NCI-H345 treated with DMSO at 0.1 percent for 48 hours (cell line): ENCODE measurements around the gene VPS37D.
"Not testable (repeated sequence)": the region's sequence is repeated elsewhere in the genome, so short reads cannot be mapped to it uniquely, and the experiment has no call there.

Experiments
- DNase-seq: peaks from one replicate; lab custom pipeline; 2025; ENCODE audit not compliant: unreplicated experiment; lab: John Stamatoyannopoulos, UW

The VPS37D gene

DNA sequence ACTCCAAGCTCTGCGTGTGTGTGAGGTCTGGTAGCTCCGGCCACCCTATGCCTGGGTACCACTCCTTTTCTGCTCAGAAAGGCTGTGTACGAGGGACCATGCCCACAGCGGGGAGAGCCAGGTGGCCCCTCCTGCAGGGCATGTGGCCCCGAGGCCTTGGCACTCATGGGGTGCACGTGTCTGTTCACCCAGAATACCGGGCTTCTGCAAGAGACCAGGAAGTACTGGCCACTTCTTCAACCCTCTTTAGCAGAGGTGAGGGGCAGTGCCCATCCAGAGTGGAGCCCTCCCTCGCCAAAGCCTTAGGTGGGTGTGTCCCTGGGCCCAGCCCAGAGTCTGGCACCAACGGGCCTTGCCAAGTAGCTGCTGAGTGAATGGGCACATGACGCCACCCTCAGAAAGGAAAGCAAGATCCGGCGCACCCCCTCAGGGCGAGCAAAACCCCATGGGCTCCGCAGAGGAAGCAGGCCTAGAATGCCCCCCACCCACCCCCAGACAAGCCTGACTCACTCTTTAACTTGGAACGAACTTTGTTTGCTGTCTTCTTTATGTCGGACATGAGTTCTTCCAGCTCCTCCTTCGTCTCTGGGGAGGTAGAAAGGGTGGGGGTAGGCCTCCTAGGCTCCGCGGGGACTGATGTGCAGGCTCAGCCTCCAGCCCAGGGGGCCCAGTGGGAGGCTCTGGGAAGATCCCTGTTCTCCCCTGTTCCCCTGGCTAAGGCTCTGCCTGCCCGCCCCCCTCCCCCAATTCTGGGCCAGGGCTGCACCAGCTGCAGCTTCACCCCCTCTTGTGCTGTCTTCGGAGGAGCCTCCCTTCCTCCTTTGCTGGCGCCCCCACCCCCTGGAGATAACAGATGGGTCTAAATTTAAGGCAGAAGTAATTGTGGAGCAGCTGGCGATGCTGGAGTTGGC, 37.3 kb downstream of the VPS37D start:
- no peak for DNase-seq

DNA sequence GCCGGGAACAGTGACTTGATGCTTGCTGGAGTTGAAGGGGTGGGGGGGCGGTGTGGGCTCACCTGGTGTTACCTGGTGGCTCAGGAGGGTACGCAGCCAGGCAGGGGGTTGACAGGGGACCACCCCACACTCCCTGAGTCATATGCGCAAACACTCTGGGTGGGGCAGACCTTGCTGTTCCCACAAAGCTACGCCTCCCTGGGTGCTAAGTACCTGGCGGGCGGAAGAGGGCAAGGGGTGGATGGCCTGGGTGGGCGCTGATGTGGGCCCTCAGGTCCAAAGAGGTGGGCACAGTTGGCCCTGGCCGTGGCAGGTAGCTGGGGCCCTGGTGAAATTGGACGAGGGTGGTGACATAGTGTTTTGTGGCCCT, 37.9 kb downstream of the VPS37D start:
- DNase-seq, result no peak

GRCh38 chr7:73706126-73707044, 38.8 kb downstream of the VPS37D start:
- no peak for DNase-seq

- DNase-seq, result peak; percentile 24
Observed at GRCh38 chr7:73707045-73707631, 39.5 kb downstream of the VPS37D start.

GRCh38 chr7:73708961-73709549, 41.4 kb downstream of the VPS37D start:
- DNase-seq, result no peak

DNA sequence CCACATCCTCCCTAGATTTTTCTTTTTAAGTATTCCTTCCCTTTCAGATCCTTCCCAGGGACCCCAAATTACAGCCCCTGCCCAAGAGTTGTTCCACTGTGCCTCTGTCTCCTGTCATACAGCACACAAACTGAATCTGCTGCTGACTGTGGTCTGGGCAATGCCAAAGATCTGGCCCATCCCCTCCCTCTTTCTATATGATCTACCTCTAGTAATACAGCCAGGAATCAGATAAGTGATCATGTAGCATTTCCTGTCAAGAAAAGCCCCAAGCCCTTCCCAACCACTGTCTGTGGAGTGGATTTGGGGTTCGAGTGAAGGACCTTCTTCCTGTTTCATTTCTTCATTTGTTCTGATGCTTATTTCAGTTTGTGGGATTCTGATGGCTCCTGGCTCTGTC, 45.1 kb downstream of the VPS37D start:
- no peak for DNase-seq

- DNase-seq, result not testable (repeated sequence)
Observed at GRCh38 chr7:73713319-73713718, 45.7 kb downstream of the VPS37D start.

- peak; percentile 72 for DNase-seq
Observed at GRCh38 chr7:73715648-73716317, 48.2 kb downstream of the VPS37D start.

- no peak for DNase-seq
Observed at GRCh38 chr7:73716318-73716890, 48.8 kb downstream of the VPS37D start.

- DNase-seq, result no peak
Observed at GRCh38 chr7:73717025-73717807, 49.6 kb downstream of the VPS37D start.

DNA sequence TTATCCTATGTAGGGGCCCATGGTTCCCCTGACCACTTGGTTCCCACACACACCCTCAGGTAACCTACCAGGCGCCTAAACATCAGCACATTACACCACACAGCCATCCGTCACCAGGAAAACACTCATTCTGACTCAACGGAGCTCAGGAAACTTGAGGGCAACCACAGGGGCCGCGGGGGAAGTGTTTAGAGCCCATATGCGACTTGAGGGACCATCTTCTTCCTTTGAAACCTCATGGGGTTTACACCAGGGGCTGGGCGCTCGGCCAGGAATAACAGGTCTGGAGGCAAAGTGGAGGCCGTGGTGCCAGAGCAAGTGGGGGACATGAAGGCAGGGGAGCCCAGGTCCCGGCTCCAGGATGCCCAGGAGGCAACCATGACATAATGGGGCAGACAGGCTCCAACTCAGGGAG, 50.4 kb downstream of the VPS37D start:
- DNase-seq, result no peak

DNA sequence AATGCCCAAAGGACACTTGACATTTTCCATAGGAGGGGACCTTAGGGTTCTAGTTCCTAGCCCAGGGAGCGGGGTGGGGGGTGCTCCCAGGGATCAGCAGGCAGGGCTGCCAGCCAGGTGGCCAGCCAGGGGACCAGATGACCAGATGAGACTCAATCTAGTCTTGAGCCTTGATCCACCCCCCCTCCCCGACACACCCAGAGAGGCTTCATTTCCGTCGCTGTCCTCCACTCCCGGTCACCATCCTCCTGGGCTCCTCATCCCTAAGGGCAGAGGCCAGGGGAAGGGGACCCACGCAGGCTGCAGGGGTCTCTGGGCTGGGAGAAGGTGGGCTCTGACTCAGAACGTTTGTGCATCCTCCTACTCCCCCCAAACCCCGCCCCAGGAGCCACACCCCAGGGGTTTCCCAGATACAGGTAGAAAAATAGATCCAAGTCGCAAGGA, 50.8 kb downstream of the VPS37D start:
- DNase-seq, result no peak

GRCh38 chr7:73718905-73719805, 51.5 kb downstream of the VPS37D start, which contains the start of gene STX1A:
TSS of gene STX1A (minus strand) at chr7:73719669. CDS start at chr7:73719631, 38 bp downstream.
- DNase-seq, result peak; percentile 26

DNA sequence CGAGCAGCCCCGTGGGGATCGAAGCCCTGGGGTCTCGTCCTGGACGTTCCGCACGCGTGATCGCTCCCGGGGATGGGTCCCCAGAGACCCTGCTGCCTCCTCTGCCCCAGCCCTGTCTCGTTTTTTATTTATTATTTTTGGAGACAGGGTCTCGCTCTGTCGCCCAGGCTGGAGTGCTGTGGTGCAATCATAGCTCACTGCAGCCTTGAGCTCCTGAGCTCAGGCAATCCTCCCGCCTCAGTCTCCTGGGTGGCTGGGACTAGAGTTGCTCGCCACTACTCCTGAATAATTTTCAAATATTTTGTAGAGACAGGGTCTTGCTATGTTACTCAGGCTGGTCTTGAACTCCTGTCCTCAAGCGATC, 52.2 kb downstream of the VPS37D start:
- no peak for DNase-seq

DNA sequence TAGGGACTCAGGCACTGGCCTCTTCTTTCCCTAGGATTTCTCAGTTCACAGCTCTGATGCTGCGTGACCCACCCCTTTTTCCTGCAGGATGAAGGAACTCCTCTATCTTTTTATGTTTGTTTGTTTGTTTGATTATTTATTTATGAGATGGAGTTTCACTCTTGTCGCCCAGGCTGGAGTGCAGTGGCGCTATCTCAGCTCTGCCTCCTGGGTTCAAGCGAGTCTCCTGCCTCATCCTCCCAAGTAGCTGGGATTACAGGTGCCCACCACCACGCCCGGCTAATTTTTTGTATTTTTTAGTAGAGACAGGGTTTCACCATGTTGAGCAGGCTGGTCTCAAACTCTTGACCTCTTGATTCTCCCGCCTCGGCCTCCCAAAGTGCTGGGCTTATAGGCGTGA, 52.8 kb downstream of the VPS37D start:
- not testable (repeated sequence) for DNase-seq

DNA sequence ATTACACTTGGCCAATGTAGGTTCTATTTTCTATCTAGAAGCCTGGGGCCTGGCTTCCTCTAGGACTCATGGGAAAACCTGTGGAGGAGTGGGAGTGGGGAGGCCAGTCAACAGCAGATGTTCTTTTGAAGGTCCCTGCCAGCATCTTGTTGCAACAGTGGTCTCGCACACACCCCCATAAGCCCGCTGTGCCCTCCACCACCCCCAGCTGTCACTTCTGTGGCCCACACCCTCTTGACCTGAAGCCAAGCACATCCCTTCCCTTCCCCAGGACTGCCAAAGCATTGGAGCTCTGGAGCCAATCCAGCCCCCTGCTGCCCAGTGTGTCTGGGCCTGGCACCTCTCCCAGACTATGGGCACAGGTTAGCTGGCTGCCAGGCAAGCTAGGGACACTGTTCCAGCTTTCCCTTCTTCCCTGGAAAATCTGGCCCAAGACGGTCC, 53.8 kb downstream of the VPS37D start:
- no peak for DNase-seq
